GM21367 (cell line): ENCODE results near the gene SCLT1.

Source experiments
- ATAC-seq: cut with Tn5 transposase; IDR thresholded peaks from one replicate; pipeline ENCODE4 v1.9.1; 2021; ENCODE audit not compliant: unreplicated experiment

Gene SCLT1

DNA sequence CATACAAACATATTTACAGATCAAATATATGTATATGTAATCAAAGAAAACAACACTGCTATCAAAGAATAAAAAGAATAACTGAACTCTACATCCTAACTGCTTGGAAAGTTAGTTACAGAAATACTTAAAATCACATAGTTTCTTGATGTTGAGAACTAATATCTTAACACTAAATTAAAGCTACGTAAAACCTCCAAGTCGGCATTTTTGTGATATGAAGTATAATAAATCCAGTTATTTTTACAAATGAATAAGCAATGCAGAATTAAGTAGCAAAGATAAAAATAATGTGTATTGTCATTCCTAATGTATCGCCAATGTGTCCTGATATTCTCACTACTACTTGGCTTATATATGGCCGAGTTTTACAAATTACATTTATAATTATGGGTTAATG, 215.4 kb downstream of the SCLT1 start:
- ATAC-seq, result no peak

DNA sequence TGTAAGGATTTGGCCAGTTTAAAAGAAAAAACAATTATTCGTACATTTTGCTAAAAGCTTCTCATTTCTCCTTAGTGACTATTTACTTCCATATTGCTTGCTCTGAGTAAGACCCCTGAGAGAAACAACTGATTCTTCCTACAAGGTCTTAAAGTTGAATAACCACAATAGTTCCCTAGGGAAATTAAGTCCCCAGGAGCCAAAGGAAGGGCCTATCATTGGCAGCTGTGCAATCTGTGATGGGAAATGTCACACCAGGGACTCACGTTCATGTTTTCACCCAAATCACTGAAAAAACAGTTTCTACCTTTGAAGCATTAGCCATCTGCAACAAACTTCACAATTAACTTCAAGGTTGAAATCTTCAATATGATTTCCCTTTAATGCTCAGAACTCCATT, 217.1 kb downstream of the SCLT1 start:
- no peak for ATAC-seq

DNA sequence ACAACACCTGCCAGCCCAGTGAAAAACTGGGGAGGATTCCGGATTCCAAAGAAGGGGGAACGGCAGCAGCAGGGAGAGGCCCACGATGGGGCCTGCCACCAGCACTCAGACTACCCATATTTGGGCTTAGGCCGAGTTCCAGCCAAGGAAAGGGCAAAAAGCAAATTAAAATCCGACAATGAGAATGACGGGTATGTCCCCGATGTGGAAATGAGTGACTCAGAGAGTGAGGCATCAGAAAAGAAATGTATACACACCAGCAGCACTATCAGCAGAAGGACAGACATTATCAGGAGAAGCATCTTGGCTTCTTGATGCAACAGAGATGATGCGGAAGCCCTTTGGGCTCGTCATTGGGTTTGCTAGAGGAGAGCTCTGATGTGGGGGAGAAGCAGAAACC, 221.4 kb downstream of the SCLT1 start:
- no peak for ATAC-seq

DNA sequence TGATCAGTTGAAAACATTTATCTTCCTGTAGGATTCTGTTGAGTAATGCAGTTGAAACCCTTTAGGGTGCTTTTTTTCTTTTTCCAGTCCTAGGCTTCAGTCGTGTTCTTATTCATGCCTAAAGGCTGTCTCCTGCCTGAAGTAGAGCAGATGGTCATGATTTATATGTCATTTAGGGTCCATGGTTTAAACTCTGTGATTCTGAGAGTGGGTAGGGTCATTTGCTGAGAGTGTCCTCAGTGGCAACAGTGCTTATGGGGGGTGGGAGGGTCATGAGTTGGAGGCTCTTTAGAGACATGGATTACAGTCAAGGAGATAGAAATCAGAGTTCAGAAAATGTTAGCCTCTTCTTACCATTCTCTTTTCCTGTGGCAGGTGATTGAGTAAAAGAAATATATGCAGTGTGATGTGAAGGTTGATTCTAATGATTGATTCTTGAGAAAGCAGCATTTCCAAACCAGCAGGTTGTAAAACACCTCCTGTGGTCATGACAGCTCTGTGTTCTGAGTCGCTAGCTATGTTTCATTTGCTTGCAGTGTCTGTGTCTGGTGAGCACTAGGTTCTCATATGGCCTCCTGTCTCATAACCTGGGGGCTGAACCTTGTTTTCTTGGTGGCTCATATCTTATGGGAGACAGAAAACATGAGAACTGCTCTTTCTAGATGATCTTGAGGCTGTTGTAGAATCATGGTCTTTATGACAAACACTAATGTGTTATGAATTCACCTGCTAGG, 223.4 kb downstream of the SCLT1 start:
- ATAC-seq, result no peak

- ATAC-seq, result no peak
Measured at GRCh38 chr4:128868758-128869157, 224.6 kb downstream of the SCLT1 start.

DNA sequence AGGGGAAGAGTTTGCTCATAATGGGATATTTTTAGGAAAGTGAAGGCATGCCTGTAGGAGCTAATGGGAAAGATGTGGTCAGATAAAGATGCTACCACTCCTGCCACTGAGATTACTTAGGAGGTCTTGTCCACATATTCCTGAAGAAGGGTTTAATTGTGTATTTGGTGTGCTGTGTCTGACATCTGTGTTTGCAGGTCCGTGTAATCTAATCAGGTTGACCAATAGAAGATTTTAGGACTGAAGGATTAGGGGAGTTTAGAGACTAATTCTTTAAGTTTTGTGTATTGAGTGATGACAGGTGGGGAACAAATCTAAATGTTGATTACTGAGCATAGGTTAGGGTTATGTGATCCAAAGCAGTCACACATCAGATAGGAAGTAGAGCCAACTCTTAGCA, 226.6 kb downstream of the SCLT1 start:
- ATAC-seq, result no peak

- ATAC-seq, result no peak
Measured at GRCh38 chr4:128866269-128866668, 227.1 kb downstream of the SCLT1 start.

- no peak for ATAC-seq
Measured at GRCh38 chr4:128865132-128865531, 228.2 kb downstream of the SCLT1 start.

GRCh38 chr4:128863312-128864075, 229.8 kb downstream of the SCLT1 start:
- ATAC-seq, result no peak

DNA sequence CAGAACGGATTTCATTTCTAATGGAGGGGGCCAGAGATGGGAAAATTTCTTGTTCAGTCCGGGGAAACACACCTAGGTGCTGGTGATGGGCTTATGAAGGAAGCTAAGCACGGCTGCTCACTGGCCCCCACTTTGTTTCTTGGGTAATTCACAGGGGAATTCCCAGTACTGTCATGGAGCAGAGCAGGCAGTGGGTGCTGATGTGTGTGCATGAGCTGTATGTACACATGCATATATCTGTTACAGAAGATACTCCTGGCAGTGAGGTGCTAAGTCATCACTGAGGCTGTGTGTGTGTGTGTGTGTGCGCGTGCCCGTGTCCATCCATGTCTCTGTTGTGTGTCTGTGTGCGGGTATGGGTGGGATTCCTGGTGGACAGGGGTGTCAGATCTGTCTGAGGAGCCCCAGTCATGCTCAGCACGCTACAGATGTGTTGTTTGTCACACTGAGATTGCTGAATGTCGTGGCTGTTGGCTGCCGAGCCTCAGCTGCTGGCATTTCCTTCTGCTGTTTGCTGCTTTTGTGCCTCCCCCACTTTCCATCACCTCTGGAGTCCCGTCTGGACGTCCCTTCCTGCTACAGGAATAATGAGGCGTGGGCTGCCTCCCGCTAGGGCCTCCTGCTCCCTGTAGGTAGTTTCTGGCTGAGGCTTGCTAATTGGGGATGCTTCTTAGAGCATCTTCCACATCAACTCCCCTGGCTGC, 230.6 kb downstream of the SCLT1 start:
- ATAC-seq, result peak; percentile 44

DNA sequence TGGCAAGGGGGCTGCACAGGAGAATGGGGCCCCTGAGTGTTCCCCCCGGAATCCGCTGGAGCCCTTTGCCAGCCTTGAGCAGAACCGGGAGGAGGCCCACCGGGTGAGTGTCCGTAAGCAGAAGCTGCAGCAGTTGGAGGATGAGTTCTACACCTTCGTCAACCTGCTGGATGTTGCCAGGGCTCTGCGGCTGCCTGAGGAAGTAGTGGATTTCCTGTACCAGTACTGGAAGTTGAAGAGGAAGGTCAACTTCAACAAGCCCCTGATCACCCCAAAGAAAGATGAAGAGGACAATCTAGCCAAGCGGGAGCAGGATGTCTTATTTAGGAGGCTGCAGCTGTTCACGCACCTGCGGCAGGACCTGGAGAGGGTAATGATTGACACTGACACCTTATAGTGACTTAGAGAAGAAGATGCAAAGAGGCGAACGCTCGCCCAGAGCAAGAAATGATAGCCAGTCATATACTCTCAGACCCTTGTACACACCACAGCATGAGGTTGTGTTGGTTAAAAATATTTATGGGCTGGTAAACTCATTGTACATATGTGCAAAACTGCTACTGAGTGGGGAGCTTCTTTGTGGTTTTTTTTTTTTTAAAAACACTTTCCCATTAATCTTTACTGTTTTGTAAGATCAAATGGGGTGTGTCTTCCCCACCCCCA, 231.4 kb downstream of the SCLT1 start:
- ATAC-seq, result no peak

DNA sequence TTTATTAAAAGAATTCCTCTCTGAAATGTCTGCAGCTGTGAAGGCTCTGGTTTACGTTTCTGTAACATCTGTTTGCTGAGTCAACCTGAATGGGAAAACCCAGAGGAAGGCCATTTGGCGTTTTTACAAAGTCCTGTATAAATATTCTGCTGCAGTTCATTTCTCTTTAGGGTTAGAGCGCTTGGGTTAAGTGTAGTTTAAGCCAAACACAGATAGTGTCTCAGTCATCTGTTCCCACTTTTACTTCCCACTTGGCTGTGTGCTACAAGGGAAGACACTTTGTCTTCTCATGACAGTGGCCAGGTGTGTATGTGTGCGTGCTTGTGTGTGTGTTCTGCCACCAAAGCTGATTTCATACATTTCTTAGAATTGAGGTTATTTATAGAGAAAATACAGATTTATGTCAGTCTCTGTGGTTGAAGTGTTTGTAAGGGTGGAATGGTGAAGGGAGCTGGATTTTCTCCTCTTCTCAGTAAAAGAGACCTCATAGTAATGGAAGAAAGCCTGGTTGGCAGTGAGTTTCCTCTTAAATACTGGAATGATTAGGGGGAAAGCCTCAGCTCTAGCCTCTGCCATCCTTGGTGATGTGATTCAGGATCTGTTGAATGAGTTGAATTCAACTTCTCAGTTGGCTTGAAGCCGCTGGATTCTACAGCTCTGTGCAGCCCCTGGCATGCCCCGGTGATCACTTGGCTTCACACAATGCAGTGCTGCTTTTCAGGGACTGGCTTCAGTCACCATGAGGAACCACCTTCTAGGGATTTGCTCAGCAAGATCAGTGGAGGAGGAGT, 233.3 kb downstream of the SCLT1 start:
- no peak for ATAC-seq

GRCh38 chr4:128858879-128859671, 234.3 kb downstream of the SCLT1 start:
- no peak for ATAC-seq

GRCh38 chr4:128856246-128856645, 237.1 kb downstream of the SCLT1 start:
- ATAC-seq, result no peak

DNA sequence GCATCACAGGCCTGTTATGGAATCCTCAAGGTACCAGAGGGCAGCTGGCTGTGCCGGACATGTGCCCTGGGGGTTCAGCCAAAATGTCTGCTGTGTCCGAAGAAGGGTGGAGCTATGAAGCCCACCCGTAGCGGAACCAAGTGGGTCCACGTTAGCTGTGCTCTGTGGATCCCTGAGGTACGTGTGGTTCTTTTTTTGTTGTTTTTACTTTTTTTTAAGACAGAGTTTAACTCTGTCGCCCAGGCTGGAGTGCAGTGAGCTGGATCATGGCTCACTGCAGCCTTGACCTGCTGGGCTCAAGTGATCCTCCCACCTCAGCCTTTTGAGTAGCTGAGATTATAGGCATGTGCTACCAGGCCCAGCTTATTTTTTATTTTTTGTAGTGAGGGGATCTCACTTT, 237.7 kb downstream of the SCLT1 start:
- no peak for ATAC-seq

DNA sequence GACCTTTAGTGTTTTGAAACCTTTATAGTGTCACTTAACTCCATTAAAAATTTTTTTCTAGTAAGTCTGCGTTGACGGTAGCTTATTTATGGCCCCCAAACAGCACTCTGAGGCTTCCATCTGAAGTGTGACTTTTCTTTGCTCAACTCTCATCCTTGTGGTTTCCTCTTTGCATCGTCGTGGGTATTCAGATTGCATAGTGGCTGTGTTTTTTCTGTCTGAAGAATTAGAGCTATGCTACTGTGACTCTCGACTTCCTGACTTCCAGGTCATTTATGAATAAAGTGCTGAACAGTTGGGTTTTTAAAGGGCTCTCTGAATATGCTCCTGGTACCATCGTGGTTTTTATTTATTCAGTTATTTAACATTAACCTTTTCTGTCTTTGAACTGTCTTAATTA, 238.9 kb downstream of the SCLT1 start:
- peak; percentile 84 for ATAC-seq

DNA sequence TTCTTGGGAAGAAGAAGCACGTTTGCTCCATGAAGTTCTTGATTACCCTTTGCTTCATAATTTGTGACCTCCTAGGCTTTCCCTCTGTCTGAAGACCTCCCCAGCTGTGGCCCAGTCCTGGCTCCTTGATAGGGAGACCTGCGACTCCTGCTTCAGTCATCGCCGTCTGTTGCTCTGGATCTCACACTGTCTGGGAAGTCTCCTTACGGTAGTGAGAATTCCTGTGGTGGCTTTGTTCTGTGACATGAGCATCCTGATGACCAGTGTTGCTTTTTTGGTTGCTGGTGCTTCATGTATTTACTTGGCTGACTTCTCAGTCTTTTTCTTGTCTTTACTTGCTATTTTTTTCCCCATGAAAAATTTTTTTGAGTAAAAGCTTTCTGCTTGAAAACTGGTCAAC, 239.6 kb downstream of the SCLT1 start:
- ATAC-seq, result no peak

GRCh38 chr4:128850252-128850651, 243.1 kb downstream of the SCLT1 start:
- no peak for ATAC-seq

DNA sequence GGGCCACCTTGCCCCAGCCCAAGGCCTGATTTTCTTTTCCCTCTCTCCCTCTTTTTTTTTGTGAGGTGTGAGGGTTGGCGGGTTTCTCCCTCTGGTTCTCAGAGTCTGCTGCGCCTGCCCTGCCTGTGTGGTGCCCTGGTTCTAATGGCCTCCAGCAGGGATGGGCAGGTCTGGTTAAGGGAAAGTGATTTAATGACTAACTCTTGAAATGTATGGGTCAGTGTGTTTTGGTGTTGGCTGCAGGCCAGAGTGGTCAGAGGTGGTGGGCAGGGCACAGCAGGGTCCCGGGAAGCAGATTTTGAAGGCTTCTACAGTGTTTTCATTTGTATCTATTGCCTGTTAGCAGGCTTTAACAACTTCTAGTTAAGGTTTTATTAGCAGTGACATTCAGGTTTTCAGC, 244.9 kb downstream of the SCLT1 start:
- no peak for ATAC-seq
